Esophagus muscularis mucosa (tissue), 3 donors: Measurements from ENCODE around the gene GFPT1.

Source experiments
- CTCF ChIP-seq, 3 experiments: fragments of 200-600 bp in 2 of 3; fragments of 450-650 bp in 1 of 3; sonication (generic) in 2 of 3; IDR thresholded peaks; one replicate each; pipeline ENCODE4 v1.5.1; 2017 to 2019; ENCODE audit warnings: antibody characterized with exemption in 3 of 3, mild to moderate bottlenecking in 2 of 3, moderate library complexity in 1 of 3
- POLR2A ChIP-seq: fragments of 450-650 bp; IDR thresholded peaks from one replicate; pipeline ENCODE4 v1.6.1; 2017; ENCODE audit warnings: antibody characterized with exemption, moderate library complexity, mild to moderate bottlenecking, low read depth
- POLR2AphosphoS5 ChIP-seq, 2 donors: sonication (generic); formaldehyde crosslinking; IDR thresholded peaks; one replicate each; pipeline ENCODE4 v1.6.1; 2017; ENCODE audit warnings: antibody characterized with exemption in 2 of 2

GRCh38 chr2:69308338-69308737 lies 78.7 kb downstream of the GFPT1 start:
- TF ChIP-seq POLR2AphosphoS5 (IDR thresholded peaks at IDR 0.05) (no peak), CTCF (IDR thresholded peaks at IDR 0.05) (no peak), POLR2A (no peak)
